ENCODE data around the gene RABGGTA.
A peak's percentile ranks its signal among the peaks of the same experiment; 100 is the strongest.

Gene RABGGTA, protein sequence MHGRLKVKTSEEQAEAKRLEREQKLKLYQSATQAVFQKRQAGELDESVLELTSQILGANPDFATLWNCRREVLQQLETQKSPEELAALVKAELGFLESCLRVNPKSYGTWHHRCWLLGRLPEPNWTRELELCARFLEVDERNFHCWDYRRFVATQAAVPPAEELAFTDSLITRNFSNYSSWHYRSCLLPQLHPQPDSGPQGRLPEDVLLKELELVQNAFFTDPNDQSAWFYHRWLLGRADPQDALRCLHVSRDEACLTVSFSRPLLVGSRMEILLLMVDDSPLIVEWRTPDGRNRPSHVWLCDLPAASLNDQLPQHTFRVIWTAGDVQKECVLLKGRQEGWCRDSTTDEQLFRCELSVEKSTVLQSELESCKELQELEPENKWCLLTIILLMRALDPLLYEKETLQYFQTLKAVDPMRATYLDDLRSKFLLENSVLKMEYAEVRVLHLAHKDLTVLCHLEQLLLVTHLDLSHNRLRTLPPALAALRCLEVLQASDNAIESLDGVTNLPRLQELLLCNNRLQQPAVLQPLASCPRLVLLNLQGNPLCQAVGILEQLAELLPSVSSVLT

DNA sequence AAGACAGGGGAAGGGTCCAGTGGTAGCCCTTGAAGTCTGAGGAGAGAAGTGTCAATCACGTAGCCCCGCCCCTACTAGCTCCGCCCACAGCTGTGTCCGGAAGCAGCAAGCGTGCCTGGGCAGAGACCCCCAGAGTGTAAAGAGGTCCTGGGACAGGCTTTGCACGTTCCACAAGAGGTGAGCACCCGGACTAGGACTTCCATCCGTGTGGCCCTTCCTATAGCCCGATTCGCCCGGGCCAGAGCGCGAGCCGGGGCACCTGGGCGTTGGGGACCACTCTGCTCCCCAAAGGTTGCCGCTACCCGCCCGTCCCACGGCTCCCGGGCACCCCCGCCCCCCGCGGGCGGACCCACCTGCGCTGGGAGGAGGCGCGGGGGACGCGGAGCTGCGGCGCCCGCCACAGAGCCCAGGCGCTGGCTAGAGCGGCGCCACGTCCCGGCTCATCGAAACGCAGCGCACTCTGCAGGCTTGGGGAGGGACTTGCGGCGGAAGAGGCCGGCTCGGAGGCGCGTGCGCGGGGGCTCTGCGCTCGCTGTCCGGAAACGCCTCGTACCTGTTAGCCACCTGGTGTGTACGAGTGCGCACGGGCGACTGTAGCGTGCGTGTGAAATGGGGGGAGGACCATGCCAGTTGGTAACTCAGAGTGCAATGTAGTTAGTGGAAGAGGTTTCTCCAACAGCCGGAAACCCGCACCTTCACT lies at the start of gene RABGGTA:
TSS of gene RABGGTA (minus strand) at position 464 of the 700 bp plus-strand sequence. CDS start 482 bp downstream, outside the sequence.
- no peak for FAIRE-seq

DNA sequence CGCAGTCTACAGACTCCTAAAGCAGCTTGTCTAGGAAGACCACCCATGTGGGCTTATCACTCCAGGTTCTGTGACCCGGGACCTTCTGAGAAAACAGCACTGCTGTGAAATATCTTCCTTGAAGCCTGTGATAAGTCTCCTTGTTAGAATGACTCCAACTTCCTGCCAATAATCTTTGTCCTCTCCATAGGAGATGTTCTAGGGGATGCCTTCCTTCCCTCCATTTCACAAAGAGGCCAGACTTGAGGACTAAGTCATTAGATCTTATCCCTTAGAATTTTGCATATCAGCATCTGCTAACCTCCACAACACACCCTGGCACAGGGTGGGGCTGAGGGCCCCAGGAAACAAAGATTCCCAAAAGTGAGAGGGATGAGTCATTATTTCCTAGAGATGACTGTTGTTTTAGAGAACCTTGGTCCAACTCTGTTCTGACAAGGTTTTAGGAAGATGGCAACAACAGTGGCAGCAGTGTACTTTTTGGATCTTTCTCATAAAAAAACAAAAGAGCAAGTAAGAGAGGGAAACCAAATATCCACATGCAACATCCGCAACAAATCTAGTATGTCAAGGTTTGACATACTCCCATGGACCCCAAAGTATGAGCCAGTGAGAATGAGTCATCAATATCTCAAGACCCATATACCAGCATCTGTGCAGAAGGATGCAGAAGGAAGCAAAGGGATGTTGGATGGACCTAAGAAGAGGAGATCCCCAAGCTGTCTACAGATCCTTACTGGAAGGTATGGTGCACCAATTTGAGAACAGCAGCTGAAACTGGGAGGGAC lies 45.9 kb upstream of the RABGGTA start:
- no peak for FAIRE-seq

DNA sequence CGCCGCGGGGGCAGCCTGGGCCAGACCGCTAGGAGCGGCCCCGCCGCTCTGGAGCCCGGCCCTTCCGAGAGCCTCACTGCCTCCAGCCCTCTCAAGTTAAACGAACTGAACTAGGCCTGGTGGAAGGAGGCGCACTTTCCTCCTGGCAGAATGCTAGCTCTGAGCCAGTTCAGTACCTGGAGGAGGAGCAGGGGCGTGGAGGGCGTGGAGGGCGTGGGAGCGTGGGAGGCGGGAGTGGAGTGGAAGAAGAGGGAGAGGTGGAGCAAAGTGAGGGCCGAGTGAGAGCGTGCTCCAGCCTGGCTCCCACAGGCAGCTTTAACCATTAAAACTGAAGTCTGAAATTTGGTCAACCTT lies 45.2 kb upstream of the RABGGTA start:
- FAIRE-seq = no peak

DNA sequence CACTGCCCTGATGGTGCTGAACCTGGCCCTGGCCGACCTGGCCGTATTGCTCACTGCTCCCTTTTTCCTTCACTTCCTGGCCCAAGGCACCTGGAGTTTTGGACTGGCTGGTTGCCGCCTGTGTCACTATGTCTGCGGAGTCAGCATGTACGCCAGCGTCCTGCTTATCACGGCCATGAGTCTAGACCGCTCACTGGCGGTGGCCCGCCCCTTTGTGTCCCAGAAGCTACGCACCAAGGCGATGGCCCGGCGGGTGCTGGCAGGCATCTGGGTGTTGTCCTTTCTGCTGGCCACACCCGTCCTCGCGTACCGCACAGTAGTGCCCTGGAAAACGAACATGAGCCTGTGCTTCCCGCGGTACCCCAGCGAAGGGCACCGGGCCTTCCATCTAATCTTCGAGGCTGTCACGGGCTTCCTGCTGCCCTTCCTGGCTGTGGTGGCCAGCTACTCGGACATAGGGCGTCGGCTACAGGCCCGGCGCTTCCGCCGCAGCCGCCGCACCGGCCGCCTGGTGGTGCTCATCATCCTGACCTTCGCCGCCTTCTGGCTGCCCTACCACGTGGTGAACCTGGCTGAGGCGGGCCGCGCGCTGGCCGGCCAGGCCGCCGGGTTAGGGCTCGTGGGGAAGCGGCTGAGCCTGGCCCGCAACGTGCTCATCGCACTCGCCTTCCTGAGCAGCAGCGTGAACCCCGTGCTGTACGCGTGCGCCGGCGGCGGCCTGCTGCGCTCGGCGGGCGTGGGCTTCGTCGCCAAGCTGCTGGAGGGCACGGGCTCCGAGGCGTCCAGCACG lies 44.6 kb upstream of the RABGGTA start:
- FAIRE-seq = no peak

DNA sequence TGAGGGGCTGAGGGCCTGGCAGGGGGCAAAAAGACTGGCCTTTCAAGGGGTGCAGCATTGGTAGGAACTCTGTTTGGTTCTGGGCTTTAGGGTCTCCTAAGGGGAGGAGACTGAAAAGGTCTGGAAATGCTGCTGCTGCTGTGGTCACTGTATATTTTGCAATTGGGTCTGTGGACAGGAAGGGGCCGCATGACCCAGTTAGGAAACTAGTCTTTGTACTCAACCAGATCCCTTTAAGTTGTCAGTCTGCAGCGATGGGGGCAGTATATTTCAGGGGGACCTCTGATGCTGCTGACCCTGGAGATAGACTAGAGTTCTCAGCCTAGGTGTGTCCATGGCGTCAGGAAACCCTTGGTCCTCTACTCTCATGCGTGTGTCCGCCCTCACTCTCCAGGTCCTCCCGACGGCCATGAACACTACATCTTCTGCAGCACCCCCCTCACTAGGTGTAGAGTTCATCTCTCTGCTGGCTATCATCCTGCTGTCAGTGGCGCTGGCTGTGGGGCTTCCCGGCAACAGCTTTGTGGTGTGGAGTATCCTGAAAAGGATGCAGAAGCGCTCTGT lies 43.9 kb upstream of the RABGGTA start:
- FAIRE-seq = no peak

DNA sequence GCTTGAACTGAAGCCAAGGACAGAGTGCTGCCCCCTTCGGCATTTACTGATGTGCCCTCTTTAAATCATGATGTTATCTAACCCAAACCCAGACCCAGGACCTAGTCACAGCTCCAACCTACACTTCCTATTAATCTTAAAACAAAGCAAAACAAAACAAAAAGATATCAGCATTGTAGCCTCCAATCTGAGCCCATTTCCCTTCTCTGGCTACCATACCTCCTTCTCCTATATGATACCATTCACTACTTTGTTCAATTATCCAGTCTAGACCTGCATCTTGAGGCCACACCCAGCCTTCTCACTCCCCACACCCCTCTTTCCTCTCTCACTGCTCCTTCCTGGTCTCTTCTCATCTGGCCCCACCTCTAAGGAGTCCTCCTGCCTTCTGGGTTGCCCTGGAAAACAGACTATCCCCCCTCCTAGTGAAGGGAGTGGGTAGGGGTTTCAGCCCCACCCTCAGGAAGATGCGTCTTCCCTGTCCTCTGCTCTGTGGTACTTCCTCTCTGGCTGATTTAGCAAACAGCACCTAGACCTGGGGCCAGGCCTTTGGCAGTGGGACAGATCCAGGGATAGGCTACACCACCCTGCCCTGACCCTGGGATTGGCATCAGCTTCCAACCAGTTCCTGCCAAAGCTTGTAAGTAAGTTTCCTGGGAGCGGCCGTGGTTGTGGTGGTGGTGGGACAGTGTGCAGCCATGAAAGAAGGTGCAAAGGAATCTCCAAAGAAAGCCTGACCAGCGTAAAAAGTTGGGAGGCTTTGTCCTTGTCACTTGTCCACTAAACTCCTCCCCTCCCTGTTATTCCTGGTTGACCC lies 43.2 kb upstream of the RABGGTA start:
- no peak for FAIRE-seq

DNA sequence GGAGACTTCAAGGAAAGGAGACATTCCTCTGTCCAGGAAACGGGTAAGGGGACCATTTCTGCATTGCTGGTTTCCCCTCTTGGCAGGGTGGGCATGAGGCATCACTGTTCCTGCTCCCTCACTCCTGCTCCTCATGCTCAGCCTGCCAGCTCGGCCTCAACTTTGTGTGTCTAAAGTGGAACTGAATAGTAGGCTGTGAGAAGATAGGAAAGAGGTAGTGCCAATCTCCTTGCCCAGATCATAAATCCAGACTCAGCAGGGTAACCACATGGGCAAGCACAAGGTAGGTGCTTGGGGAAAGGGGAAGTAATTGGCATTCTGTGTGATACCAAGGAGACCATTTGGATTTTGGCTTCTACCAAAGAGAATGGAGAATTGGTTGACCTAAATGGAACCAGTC lies 42.5 kb upstream of the RABGGTA start:
- FAIRE-seq = no peak

DNA sequence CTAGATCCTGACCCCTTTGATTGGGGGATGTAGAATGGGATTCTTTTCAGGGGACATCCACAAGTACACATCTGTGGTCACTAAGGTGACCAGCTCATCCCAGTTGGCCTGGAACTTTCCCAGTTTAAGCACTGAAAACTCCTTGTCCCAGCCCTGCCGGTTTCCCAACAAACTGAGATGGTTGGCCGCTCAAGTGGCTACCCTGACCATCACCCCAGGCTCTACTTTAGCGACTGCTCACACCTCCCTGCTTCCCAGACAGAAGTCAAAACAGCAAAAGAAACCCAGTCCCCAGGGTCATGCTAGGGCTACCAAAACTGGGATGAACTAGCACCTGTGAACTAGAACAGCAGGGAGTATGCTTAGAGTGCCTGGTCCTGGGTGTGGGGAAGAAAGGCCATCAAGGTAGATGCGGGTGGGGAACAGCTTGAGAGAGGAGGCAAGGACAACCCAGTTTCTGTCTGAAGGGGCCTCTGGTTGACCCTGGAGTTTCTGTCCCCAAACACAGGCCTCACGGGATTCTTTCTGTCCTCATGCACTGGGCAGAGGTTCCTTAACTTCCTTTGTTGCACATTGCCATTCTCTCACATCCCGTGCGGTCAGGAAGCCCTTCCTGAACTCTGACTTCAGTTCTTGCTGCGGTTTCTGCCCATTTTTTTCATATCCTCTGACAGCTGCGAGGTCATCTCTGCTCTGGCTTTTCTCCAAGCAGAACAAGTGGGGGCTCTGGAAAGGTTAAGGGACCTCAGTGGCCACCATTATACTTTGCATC lies 41.5 kb upstream of the RABGGTA start:
- FAIRE-seq = no peak

DNA sequence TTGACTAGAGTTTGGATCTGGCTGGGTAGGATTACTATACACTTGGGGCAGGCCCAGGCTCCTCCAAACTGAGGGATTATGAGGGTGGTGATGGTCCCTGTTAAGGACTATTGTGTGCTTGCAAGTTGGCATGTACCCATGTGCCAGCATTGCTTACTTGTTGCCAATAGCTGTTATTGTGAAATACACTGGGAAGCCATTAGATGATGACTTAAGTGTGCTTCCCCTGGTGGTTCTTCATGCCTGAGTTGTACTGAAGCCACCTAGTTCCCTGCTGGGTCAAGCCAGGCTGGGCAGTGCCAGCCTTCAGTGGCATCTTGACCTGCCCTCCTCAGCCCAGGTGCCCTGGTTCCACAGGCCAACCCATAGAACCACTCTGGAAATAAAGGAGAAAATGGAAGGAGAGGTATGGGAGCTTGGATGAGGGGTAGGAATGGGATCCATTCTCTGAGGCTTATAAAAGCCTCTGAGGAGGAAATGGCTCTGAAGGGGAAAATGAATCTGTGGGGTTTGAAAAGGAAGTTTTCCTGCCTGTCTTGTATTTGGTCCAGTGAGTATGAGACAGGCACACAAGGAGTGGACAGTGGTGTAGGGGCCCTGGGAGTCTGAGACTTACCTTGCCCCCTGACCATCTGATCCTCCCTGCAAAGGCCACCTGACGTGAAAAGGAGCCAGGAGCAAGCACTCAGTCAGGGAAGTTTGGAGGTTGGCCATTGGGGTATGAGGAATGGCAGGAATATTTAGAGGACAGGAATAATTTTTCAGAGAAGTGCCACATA lies 40.6 kb upstream of the RABGGTA start:
- FAIRE-seq = no peak

DNA sequence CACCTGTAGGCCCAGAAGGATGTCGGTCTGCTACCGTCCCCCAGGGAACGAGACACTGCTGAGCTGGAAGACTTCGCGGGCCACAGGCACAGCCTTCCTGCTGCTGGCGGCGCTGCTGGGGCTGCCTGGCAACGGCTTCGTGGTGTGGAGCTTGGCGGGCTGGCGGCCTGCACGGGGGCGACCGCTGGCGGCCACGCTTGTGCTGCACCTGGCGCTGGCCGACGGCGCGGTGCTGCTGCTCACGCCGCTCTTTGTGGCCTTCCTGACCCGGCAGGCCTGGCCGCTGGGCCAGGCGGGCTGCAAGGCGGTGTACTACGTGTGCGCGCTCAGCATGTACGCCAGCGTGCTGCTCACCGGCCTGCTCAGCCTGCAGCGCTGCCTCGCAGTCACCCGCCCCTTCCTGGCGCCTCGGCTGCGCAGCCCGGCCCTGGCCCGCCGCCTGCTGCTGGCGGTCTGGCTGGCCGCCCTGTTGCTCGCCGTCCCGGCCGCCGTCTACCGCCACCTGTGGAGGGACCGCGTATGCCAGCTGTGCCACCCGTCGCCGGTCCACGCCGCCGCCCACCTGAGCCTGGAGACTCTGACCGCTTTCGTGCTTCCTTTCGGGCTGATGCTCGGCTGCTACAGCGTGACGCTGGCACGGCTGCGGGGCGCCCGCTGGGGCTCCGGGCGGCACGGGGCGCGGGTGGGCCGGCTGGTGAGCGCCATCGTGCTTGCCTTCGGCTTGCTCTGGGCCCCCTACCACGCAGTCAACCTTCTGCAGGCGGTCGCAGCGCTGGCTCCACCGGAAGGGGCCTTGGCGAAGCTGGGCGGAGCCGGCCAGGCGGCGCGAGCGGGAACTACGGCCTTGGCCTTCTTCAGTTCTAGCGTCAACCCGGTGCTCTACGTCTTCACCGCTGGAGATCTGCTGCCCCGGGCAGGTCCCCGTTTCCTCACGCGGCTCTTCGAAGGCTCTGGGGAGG lies 39.5 kb upstream of the RABGGTA start, which contains the start of gene LTB4R:
TSS of gene LTB4R (plus strand) at position 857 of the 959 bp plus-strand sequence. CDS start 4,150 bp downstream, outside the sequence.
- no peak for FAIRE-seq

DNA sequence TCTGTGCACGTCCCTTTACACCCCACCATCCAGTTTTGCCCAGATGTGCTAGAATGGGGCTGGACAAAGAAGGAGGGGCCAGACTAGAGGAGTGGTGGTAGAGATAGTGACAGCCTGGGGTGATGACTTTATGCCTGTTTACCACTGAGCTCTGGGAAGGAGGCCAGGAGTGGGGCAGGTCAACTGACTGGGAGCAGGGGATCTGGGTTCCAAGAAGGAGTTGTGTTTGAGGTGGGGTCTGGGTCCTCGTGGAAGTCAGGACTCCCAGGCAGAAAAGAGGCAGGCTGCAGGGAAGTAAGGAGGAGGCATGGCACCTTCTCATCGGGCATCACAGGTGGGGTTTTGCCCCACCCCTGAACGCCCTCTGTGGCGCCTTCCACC lies 38.9 kb upstream of the RABGGTA start:
- FAIRE-seq = no peak

DNA sequence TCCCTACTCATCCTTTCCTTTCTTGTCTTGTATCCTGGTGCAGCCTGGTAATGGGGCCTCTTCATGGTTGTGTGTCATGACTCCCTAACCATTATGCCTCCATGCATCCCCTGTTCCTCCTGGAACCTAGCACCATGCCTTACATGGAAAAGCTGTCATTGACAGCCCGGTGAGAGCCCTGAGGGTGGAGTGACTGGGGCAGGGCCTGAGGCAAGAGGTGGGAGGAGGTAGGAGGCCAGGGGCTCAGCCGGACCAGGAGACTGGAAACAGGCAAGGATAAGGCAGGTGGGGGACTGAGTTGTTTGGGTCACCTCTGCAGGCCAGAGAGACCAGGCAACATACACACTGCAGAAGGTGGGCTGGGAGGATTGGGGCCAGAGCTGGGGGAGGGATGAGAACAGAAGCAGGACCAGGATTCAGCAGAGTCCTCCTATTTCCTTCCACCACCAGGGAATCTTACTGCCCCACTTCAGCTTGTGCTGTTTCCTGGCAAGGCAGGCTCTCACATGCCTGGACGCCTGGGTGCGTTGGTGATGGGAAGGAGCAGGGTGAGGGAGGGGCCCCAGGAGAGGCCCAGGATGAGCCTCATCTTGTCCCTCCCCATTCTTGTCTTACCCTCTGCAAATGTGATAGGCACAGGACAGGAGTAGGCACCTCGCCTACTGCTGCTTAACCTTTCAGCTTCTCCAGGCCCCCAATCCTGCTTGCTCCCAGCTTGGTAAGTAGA lies 38.3 kb upstream of the RABGGTA start, which contains the start of gene LTB4R2:
TSS of gene LTB4R2 (plus strand) at position 603 of the 727 bp plus-strand sequence. CDS start 525 bp downstream, outside the sequence.
- no peak for FAIRE-seq

DNA sequence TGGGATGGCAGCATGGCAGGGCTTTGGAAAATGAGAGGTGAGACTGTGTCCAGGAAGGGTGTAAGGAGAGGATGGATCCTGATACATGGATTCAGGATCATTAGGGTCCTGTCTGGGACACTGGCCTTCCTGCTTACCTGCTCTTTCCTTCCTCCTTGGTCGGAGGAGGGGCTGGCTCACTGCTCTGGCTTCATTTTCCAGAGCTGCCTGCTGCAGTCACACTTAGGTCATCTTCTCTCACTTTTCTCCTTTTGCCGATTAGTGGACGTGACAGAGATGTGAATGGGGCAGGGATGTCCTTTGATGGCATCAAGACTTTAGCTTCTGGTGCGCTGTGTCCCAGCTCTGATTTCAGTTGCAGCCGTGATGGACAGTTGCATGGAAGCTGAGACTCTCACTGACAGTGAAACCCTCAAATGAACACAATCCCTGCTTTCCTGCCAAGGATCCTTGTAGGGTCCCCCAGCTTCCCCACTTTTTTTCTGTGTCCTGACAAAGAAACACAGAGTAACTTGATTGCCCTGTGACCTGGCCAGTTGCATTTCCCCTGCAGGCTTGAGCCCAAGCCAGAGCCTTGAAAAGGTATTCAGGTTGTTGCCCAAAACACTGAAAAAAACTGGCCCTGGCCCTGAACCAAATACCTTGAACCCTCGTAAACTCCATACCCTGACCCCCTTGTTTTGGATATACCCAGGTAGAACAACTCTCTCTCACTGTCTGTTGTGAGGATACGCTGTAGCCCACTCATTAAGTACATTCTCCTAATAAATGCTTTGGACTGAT lies 37.1 kb upstream of the RABGGTA start:
- FAIRE-seq = no peak

DNA sequence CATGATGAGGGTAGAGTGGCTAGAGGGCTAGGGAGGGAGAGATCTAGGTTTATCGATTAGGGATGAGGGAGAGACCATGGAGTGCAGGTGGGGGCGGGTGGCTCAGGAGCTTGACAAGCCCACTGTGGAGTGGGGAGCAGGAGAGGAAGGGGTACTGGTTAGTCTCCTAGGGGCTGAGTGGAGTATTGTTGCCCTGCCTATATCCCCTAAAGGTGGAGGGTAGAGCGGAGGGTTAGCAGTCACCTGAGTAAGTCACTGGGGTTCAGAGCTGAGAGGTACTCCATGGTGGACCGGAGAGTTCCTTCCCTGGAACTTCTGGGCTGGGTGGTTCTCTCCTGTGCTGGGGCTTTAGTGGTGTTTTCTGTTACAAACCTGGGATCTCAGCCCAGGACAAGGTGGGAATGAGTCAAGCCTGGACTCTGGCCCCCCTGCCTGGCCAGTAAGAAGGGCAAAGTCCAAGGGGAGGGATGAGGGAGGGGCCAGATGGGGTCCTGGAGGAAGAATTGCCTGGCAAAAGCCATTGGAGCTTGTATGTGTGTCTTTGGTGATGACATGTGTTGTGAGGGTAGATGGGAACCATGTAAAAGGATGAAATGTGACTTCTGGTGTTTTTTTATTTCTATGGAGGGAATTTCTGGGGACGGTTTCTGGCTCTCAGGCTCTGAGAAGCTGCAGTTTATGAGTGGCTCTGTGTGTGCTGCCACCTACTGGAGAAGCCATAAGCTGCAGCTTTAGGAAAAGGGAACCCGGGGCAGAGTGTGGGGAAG lies 36.4 kb upstream of the RABGGTA start, which contains the start of gene CIDEB:
TSS of gene CIDEB (minus strand) at position 403 of the 767 bp plus-strand sequence. CDS start at position 284, 119 bp downstream.
- FAIRE-seq = peak; percentile 19

DNA sequence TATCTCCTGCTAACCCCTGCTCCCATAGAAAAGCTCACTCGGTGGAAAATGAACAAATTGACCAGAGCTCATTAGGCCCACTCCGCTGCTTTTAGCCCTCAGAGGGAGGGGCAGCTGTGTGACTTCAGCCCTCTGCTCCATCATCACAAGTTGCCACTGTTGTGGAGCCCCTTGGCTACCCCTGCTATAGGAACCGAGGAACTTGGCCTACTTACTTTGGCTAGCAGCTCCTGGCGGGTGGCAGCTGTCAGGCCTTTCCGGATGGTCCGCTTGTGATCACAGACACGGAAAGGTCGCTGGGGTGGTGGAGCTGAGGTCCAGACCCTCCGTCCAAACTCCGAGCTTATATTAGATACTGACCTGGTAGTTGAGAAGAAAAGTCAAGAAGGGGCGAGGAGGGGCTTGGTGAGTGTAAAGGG lies 35.8 kb upstream of the RABGGTA start:
- FAIRE-seq = no peak
